ENCODE measurements around the gene SMAD9.

- no peak for TF ChIP-seq CTCF (IDR thresholded peaks at IDR 0.05)
- no peak for TF ChIP-seq POLR2A (IDR thresholded peaks at IDR 0.05)
Observed at GRCh38 chr13:36912369-36912768, 7.7 kb downstream of the SMAD9 start.

Measured in thyroid gland (tissue), 4 donors.